HepG2 (cell line): ENCODE measurements around the gene BSG. TPM values are rescaled to one million over a fixed set of nuclear protein-coding genes. Genes with fewer than 3 reads are reported as not detected.
A peak's percentile ranks its signal among the peaks of the same experiment; 100 is the strongest.

Source experiments
- ATAC-seq: fragments of 200-7000 bp; cut with Tn5 transposase; 3 replicates; pipeline ENCODE4 v1.9.1; 2020; ENCODE audit warnings: mild to moderate bottlenecking, moderate library complexity
- BruUV-seq: library from RNA; stranded (reverse); fragments of 400-500 nt; replicated peaks from 2 replicates; lab custom pipeline; 2021; lab: Mats Ljungman, UMichigan
- CTCF ChIA-PET: fragments of 300-600 bp; formaldehyde crosslinking; extraction: SDS; loops from one replicate; lab custom pipeline; 2021; ENCODE audit warnings: low total read pairs, inconsistent platforms, low intra/inter-chr PET ratio; lab: Yijun Ruan, JAX
- POLR2A ChIA-PET: fragments of 350-600 bp; sonication (Branson Sonifier 250); formaldehyde crosslinking; loops from one replicate; lab custom pipeline; 2020; ENCODE audit warnings: antibody characterized with exemption, inconsistent platforms; lab: Yijun Ruan, JAX
- DNase-seq: peaks from one replicate; pipeline ENCODE4 v3.0.0-alpha.2; 2015; ENCODE audit warnings: low spot score
- FAIRE-seq: peaks from 3 replicates; lab custom pipeline; 2011; peaks lifted over from hg19 to GRCh38; lab: Jason Lieb, UNC
- H2AFZ ChIP-seq: one replicate; pipeline ENCODE4 v1.6.1; 2011; ENCODE audit warnings: low read length, inconsistent platforms
- H3K27ac ChIP-seq: fragments of 300-600 bp; 3 replicates; pipeline ENCODE4 v1.8.0; 2011; ENCODE audit warnings: mixed run types, mild to moderate bottlenecking, mixed read lengths, low read length, inconsistent platforms; ENCODE audit not compliant: insufficient read depth; ENCODE audit errors: extremely low read length
- H3K27me3 ChIP-seq, 2 experiments: fragments of 200-600 bp in 1 of 2; 2 replicates in 1 of 2; 3 replicates in 1 of 2; pipeline versions ENCODE4 v1.6.0 to v1.8.0; 2011; ENCODE audit warnings: low read length in 2 of 2, mild to moderate bottlenecking in 2 of 2, moderate library complexity in 2 of 2, inconsistent platforms in 1 of 2; ENCODE audit not compliant: insufficient read depth in 2 of 2, control insufficient read depth in 1 of 2
- H3K36me3 ChIP-seq, 2 experiments: fragments of 200-600 bp in 1 of 2; replicated peaks in 1 of 2; 2 replicates in 1 of 2; 3 replicates in 1 of 2; pipeline versions ENCODE4 v1.5.1 to v1.8.0; 2011; ENCODE audit warnings: low read length in 2 of 2, inconsistent platforms in 1 of 2; ENCODE audit not compliant: insufficient read depth in 2 of 2, control insufficient read depth in 1 of 2
- H3K4me1 ChIP-seq: 2 replicates; pipeline ENCODE4 v1.5.1; 2012; ENCODE audit warnings: low read length, inconsistent platforms; ENCODE audit not compliant: insufficient read depth
- H3K4me2 ChIP-seq: 2 replicates; pipeline ENCODE4 v1.6.0; 2011; ENCODE audit warnings: low read depth, low read length, inconsistent platforms
- H3K4me3 ChIP-seq, 3 experiments: fragments of 200-600 bp in 1 of 3; sonication (generic), shearing (Covaris generic) in 1 of 3; replicated peaks in 1 of 3; 2 replicates each; pipeline ENCODE4 v1.5.1; 2011 to 2016; ENCODE audit warnings: low read length in 3 of 3, inconsistent platforms in 2 of 3, low read depth in 2 of 3, mild to moderate bottlenecking in 2 of 3, control low read depth in 1 of 3, mixed read lengths in 1 of 3; ENCODE audit not compliant: insufficient read depth in 1 of 3
- H3K79me2 ChIP-seq: one replicate; pipeline ENCODE4 v1.6.1; 2011; ENCODE audit warnings: low read length, inconsistent platforms; ENCODE audit not compliant: insufficient read depth
- H3K9ac ChIP-seq: 2 replicates; pipeline ENCODE4 v1.6.0; 2011; ENCODE audit warnings: mild to moderate bottlenecking, low read depth, low read length, inconsistent platforms; ENCODE audit not compliant: insufficient read depth
- H3K9me3 ChIP-seq: 2 replicates; pipeline ENCODE4 v1.5.1; 2012; ENCODE audit warnings: mild to moderate bottlenecking, low read length
- H4K20me1 ChIP-seq: 2 replicates; pipeline ENCODE4 v1.6.0; 2011; ENCODE audit warnings: inconsistent platforms, mild to moderate bottlenecking, low read length, moderate library complexity; ENCODE audit not compliant: insufficient read depth
- FOXJ3 ChIP-seq: sonication (generic); formaldehyde crosslinking; IDR thresholded peaks from 2 replicates; pipeline ENCODE4 v1.4.0; 2020; ENCODE audit warnings: missing genetic modification reagents, mild to moderate bottlenecking, borderline replicate concordance
- JDP2 ChIP-seq: sonication (generic); formaldehyde crosslinking; IDR thresholded peaks from 2 replicates; pipeline ENCODE4 v1.8.1; 2022; ENCODE audit warnings: missing genetic modification reagents, borderline replicate concordance
- PRMT3 ChIP-seq: sonication (generic); formaldehyde crosslinking; IDR thresholded peaks from 2 replicates; pipeline ENCODE4 v1.8.1; 2022; ENCODE audit warnings: low read depth, mild to moderate bottlenecking, moderate library complexity, missing genetic modification reagents, borderline replicate concordance
- RXRA ChIP-seq: sonication (generic); formaldehyde crosslinking; IDR thresholded peaks from 2 replicates; pipeline ENCODE4 v1.5.1; 2020; ENCODE audit warnings: missing genetic modification reagents
- SRSF9 ChIP-seq: fragments of 200-400 bp; formaldehyde crosslinking; IDR thresholded peaks from 2 replicates; pipeline ENCODE4 v1.6.1; 2018; ENCODE audit warnings: borderline replicate concordance, mild to moderate bottlenecking, low read depth, low read length; ENCODE audit not compliant: insufficient read depth, poor library complexity, severe bottlenecking
- TBP ChIP-seq: sonication (generic); formaldehyde crosslinking; IDR thresholded peaks from 2 replicates; pipeline ENCODE4 v1.5.0; 2020; ENCODE audit warnings: missing genetic modification reagents
- TBX3 ChIP-seq: fragments of 450-650 bp; IDR thresholded peaks from 2 replicates; pipeline ENCODE4 v1.6.1; 2017; ENCODE audit warnings: antibody characterized with exemption, mild to moderate bottlenecking, inconsistent platforms, borderline replicate concordance
- ZNF629 ChIP-seq: sonication (generic); formaldehyde crosslinking; conservative IDR thresholded peaks from 2 replicates; pipeline ENCODE4 v1.5.0; 2020; ENCODE audit warnings: missing genetic modification reagents
- ZNF75D ChIP-seq: sonication (generic); formaldehyde crosslinking; IDR thresholded peaks from 2 replicates; pipeline ENCODE4 v1.8.1; 2023; ENCODE audit warnings: missing genetic modification reagents, mild to moderate bottlenecking, borderline replicate concordance
- ZNF773 ChIP-seq: sonication (generic); formaldehyde crosslinking; IDR thresholded peaks from 2 replicates; pipeline ENCODE4 v1.4.0; 2020; ENCODE audit warnings: missing genetic modification reagents, borderline replicate concordance
- WGBS: methylation state at CpG from one replicate; pipeline ENCODE4 v1.1.6; 2017; ENCODE audit warnings: low lambda C conversion rate; 5-methylcytosine and 5-hydroxymethylcytosine counted together
- in situ Hi-C: cut with HindIII; loops from 2 replicates; pipeline ENCODE4 v1.10.0; 2017; ENCODE audit warnings: low pct_unique_long_range_greater_than_20kb; ENCODE audit not compliant: extremely low pct_ligation_motif_present
- intact Hi-C: fragments of 100-400 bp; cut with micrococcal nuclease; formaldehyde crosslinking; loops from one replicate; pipeline ENCODE4 v1.10.0; 2022; ENCODE audit not compliant: unreplicated experiment
- polyA plus RNA-seq, 8 experiments: library from polyadenylated mRNA; depleted of rRNA in 3 of 8; stranded (reverse) in 7 of 8; unstranded in 1 of 8; fragments of >200 nt; fragmentation: Illumina TruSeq in 4 of 8; extraction: Trizol in 4 of 8; gene quantifications; 2 replicates each; pipeline versions ENCODE4 v1.2.1 to v1.2.3, GENCODE V29; 2011 to 2016; ENCODE audit warnings: low read depth in 4 of 8, missing spikeins in 1 of 8, mixed read lengths in 1 of 8; ENCODE audit not compliant: insufficient read depth in 1 of 8
- total RNA-seq, 5 experiments: library from RNA; depleted of rRNA; stranded (reverse); fragments of >200 nt; fragmentation: Illumina TruSeq; extraction: Trizol; gene quantifications; 2 replicates each; pipeline ENCODE4 v1.2.3, GENCODE V29; 2016; ENCODE audit warnings: low read depth in 1 of 5
- TF ChIP-seq, protein P1 (sequence below): sonication (generic); formaldehyde crosslinking; IDR thresholded peaks from 2 replicates; pipeline ENCODE4 v1.5.0; 2020; ENCODE audit warnings: mild to moderate bottlenecking, missing genetic modification reagents
- TF ChIP-seq, protein P2 (sequence below): sonication (generic); formaldehyde crosslinking; IDR thresholded peaks from 2 replicates; pipeline ENCODE4 v1.4.0; 2020; ENCODE audit warnings: missing genetic modification reagents, borderline replicate concordance
- TF ChIP-seq, protein P3 (sequence below): IDR thresholded peaks from 2 replicates; pipeline ENCODE4 v1.4.0; 2020; ENCODE audit warnings: mild to moderate bottlenecking, missing genetic modification reagents

Gene BSG
- total and polyA plus RNA-seq, 2 of the 13 experiments (the other 11 are each of a cell fraction or from before 2014, with no cell fraction given): 309 to 754 TPM

DNA sequence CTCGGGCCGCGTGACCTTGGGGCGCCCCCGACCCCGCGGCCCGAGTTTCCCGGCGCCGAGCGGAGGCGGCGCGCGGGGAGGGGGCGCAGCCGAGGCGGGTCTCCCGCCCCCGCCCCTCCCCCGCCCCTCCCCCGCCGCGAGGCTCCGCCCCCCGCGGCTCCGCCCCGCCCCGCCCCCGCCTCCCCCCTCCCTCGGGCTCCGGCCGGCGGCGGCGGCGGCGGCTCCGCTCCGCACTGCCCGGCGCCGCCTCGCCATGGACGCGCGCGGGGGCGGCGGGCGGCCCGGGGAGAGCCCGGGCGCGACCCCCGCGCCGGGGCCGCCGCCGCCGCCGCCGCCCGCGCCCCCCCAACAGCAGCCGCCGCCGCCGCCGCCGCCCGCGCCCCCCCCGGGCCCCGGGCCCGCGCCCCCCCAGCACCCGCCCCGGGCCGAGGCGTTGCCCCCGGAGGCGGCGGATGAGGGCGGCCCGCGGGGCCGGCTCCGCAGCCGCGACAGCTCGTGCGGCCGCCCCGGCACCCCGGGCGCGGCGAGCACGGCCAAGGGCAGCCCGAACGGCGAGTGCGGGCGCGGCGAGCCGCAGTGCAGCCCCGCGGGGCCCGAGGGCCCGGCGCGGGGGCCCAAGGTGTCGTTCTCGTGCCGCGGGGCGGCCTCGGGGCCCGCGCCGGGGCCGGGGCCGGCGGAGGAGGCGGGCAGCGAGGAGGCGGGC lies 17.4 kb downstream of the BSG start, which contains the start of gene HCN2:
HCN2 (plus strand) TSS at position 189 of the 703 bp plus-strand sequence; CDS start at position 254, 65 bp downstream.
- CTCF ChIA-PET: no interaction called here
- FAIRE-seq (no peak), ATAC-seq (no peak), DNase-seq (no peak)
- peaks cover 35% of the 10 kb centered on the region for H3K4me1 ChIP-seq
- H3K27me3 ChIP-seq: peaks cover 10 to 63% of the 10 kb centered on the region in 2 experiments
- no peak within 1 kb of the TSS for H2AFZ ChIP-seq
- H3K9ac ChIP-seq: no peak within 1 kb of the TSS
- H4K20me1 ChIP-seq: peaks cover 28% of the 10 kb centered on the region
- no peak within 1 kb of the TSS for H3K27ac ChIP-seq
- intact Hi-C loops: loop anchor here (10.0 kb wide), 1 partner anchor 75 kb away; the partner anchor contains the start of gene RNF126
- H3K4me2 ChIP-seq: peak within 1 kb of the TSS; percentile 55; the same call in 1 of the 2 replicates
- H3K79me2 ChIP-seq: no peaks in the 10 kb centered on the region
- POLR2A ChIA-PET: no interaction called here
- H3K9me3 ChIP-seq: no peaks in the 10 kb centered on the region
- peak within 1 kb of the TSS in 2 of 3 experiments; percentile 29 to 54; a peak in 1 of 6 replicates for H3K4me3 ChIP-seq
- no CpG with 5 or more reads among the region's 132 CpGs for WGBS
- no TSS peak for BruUV-seq
- in situ Hi-C loops: loop anchor here (5.0 to 10.0 kb wide), 2 partner anchors 38 to 145 kb away; no protein-coding TSS in a partner anchor
- H3K36me3 ChIP-seq: no peaks in the 10 kb centered on the region
- no peak for TF ChIP-seq RXRA (CRISPR knock-in tag)
- no peak for TF ChIP-seq JDP2 (CRISPR knock-in tag)
- no peak for TF ChIP-seq TBP
- no peak for TF ChIP-seq SRSF9
- no peak for TF ChIP-seq TBX3
- no peak for TF ChIP-seq FOXJ3 (CRISPR knock-in tag)
- TF ChIP-seq, protein P1, sequence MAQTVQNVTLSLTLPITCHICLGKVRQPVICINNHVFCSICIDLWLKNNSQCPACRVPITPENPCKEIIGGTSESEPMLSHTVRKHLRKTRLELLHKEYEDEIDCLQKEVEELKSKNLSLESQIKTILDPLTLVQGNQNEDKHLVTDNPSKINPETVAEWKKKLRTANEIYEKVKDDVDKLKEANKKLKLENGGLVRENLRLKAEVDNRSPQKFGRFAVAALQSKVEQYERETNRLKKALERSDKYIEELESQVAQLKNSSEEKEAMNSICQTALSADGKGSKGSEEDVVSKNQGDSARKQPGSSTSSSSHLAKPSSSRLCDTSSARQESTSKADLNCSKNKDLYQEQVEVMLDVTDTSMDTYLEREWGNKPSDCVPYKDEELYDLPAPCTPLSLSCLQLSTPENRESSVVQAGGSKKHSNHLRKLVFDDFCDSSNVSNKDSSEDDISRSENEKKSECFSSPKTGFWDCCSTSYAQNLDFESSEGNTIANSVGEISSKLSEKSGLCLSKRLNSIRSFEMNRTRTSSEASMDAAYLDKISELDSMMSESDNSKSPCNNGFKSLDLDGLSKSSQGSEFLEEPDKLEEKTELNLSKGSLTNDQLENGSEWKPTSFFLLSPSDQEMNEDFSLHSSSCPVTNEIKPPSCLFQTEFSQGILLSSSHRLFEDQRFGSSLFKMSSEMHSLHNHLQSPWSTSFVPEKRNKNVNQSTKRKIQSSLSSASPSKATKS (CRISPR knock-in tag): no peak
- TF ChIP-seq, protein P2, sequence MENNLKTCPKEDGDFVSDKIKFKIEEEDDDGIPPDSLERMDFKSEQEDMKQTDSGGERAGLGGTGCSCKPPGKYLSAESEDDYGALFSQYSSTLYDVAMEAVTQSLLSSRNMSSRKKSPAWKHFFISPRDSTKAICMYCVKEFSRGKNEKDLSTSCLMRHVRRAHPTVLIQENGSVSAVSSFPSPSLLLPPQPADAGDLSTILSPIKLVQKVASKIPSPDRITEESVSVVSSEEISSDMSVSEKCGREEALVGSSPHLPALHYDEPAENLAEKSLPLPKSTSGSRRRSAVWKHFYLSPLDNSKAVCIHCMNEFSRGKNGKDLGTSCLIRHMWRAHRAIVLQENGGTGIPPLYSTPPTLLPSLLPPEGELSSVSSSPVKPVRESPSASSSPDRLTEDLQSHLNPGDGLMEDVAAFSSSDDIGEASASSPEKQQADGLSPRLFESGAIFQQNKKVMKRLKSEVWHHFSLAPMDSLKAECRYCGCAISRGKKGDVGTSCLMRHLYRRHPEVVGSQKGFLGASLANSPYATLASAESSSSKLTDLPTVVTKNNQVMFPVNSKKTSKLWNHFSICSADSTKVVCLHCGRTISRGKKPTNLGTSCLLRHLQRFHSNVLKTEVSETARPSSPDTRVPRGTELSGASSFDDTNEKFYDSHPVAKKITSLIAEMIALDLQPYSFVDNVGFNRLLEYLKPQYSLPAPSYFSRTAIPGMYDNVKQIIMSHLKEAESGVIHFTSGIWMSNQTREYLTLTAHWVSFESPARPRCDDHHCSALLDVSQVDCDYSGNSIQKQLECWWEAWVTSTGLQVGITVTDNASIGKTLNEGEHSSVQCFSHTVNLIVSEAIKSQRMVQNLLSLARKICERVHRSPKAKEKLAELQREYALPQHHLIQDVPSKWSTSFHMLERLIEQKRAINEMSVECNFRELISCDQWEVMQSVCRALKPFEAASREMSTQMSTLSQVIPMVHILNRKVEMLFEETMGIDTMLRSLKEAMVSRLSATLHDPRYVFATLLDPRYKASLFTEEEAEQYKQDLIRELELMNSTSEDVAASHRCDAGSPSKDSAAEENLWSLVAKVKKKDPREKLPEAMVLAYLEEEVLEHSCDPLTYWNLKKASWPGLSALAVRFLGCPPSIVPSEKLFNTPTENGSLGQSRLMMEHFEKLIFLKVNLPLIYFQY (CRISPR knock-in tag): no peak
- no peak for TF ChIP-seq PRMT3
- no peak for TF ChIP-seq ZNF773 (CRISPR knock-in tag)
- TF ChIP-seq ZNF629: no peak
- TF ChIP-seq, protein P3, sequence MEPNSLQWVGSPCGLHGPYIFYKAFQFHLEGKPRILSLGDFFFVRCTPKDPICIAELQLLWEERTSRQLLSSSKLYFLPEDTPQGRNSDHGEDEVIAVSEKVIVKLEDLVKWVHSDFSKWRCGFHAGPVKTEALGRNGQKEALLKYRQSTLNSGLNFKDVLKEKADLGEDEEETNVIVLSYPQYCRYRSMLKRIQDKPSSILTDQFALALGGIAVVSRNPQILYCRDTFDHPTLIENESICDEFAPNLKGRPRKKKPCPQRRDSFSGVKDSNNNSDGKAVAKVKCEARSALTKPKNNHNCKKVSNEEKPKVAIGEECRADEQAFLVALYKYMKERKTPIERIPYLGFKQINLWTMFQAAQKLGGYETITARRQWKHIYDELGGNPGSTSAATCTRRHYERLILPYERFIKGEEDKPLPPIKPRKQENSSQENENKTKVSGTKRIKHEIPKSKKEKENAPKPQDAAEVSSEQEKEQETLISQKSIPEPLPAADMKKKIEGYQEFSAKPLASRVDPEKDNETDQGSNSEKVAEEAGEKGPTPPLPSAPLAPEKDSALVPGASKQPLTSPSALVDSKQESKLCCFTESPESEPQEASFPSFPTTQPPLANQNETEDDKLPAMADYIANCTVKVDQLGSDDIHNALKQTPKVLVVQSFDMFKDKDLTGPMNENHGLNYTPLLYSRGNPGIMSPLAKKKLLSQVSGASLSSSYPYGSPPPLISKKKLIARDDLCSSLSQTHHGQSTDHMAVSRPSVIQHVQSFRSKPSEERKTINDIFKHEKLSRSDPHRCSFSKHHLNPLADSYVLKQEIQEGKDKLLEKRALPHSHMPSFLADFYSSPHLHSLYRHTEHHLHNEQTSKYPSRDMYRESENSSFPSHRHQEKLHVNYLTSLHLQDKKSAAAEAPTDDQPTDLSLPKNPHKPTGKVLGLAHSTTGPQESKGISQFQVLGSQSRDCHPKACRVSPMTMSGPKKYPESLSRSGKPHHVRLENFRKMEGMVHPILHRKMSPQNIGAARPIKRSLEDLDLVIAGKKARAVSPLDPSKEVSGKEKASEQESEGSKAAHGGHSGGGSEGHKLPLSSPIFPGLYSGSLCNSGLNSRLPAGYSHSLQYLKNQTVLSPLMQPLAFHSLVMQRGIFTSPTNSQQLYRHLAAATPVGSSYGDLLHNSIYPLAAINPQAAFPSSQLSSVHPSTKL (CRISPR knock-in tag): no peak
- TF ChIP-seq ZNF75D (CRISPR knock-in tag): no peak
